Mucosa of descending colon (tissue), 3 donors: ENCODE data around the gene PNMA8B. TPM values are rescaled to one million over a fixed set of nuclear protein-coding genes. Genes with fewer than 3 reads are reported as not detected.

ENCODE experiments used
- ATAC-seq: fragments of 200-7000 bp; cut with Tn5 transposase; one replicate; pipeline ENCODE4 v1.9.1; 2020; ENCODE audit warnings: mild to moderate bottlenecking, moderate library complexity
- DNase-seq, 3 donors: peaks; one replicate each; pipeline ENCODE4 v3.0.0-alpha.2; 2020
- H3K36me3 ChIP-seq: fragments of 200-600 bp; one replicate; pipeline ENCODE4 v1.8.0; 2021; ENCODE audit warnings: low read depth, mild to moderate bottlenecking
- H3K4me1 ChIP-seq: fragments of 200-600 bp; one replicate; pipeline ENCODE4 v1.8.0; 2021; ENCODE audit warnings: low read depth, mild to moderate bottlenecking
- H3K4me3 ChIP-seq: fragments of 200-600 bp; one replicate; pipeline ENCODE4 v1.8.0; 2021; ENCODE audit warnings: mild to moderate bottlenecking
- H3K9me3 ChIP-seq: fragments of 200-600 bp; one replicate; pipeline ENCODE4 v1.8.0; 2021; ENCODE audit warnings: mild to moderate bottlenecking
- CTCF ChIP-seq: fragments of 200-600 bp; IDR thresholded peaks from one replicate; pipeline ENCODE4 v1.8.0; 2022; ENCODE audit warnings: antibody characterized with exemption, mild to moderate bottlenecking
- intact Hi-C, 2 donors: fragments of 100-400 bp; cut with DNase I in 1 of 2; cut with micrococcal nuclease in 1 of 2; formaldehyde crosslinking; loops; one replicate each; pipeline versions ENCODE4 v1.11.0 to v1.11.1; 2022; cut with DNase I, micrococcal nuclease
- total RNA-seq, 3 donors: library from RNA; stranded (reverse); fragmentation: NEBNext Ultra II Directional in 2 of 3; extraction: Animal tissue kit (Norgen Biotek cat#: 25700) in 2 of 3; gene quantifications; one replicate each; pipeline versions ENCODE4 v1.2.1 to v1.2.4, GENCODE V29; 2021 to 2023
- donor health status: DM: no; HTN: no; CAD: no; lungs with moderate emphysema.
- donor health status: DM: no; HTN: no; CAD: no.
- donor health status: DM: no; HTN: yes; CAD: no.

PNMA8B gene
- total RNA-seq, 3 donors from 2014 or later, result 0.12 to 2.3 (median 0.36) TPM

- no peak for ATAC-seq
- DNase-seq, result no peak
- H3K36me3 ChIP-seq, result no peaks in the 10 kb centered on the region
- no peak for TF ChIP-seq CTCF
- peaks cover 10% of the 10 kb centered on the region for H3K4me1 ChIP-seq
- H3K9me3 ChIP-seq, result no peaks in the 10 kb centered on the region
- no peak overlapping the region for H3K4me3 ChIP-seq
- intact Hi-C loops, result no loop called here
These were observed 4.9 kb downstream of the PNMA8B start for GRCh38 chr19:46490774-46491173.

GRCh38 chr19:46489445-46490272 is 6.0 kb downstream of the PNMA8B start:
- H3K36me3 ChIP-seq, result no peaks in the 10 kb centered on the region
- no peaks in the 10 kb centered on the region for H3K9me3 ChIP-seq
- TF ChIP-seq CTCF, result no peak
- H3K4me1 ChIP-seq, result peaks cover 3% of the 10 kb centered on the region
- ATAC-seq, result peak; percentile 37
- intact Hi-C loops, result loop anchor here (5.0 kb wide), 1 partner anchor 87 kb away; no protein-coding TSS in a partner anchor
- H3K4me3 ChIP-seq, result no peak overlapping the region
- no peak for DNase-seq

DNA sequence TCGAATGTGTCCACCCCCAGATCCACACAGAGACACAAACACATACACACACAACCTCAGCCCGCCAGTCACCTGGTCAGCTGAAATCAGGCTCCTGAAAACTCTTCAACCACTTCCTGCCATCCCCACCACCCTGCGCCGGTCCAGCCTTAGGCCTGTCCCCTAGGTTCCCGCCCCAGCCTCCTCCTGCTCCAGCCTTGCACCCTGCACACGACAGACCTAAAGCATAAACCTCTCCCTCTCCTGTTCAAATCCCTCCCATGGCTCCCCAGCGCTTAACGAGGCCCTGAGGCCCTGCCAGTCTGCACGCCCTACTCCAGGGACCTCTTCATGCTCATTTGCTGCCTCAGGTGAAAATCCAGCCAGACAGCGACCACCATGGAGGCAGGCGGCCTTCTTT is 7.1 kb downstream of the PNMA8B start:
- peaks cover 3% of the 10 kb centered on the region for H3K4me1 ChIP-seq
- intact Hi-C loops, result loop anchor here (5.0 kb wide), 1 partner anchor 86 kb away; no protein-coding TSS in a partner anchor
- ATAC-seq (no peak), DNase-seq (no peak)
- H3K36me3 ChIP-seq, result no peaks in the 10 kb centered on the region
- TF ChIP-seq CTCF, result no peak
- H3K4me3 ChIP-seq, result no peak overlapping the region
- no peaks in the 10 kb centered on the region for H3K9me3 ChIP-seq

GRCh38 chr19:46487802-46488445 is 7.7 kb downstream of the PNMA8B start:
- Histone ChIP-seq H3K4me1 (peaks cover 3% of the 10 kb centered on the region), H3K4me3 (no peak overlapping the region), H3K36me3 (no peaks in the 10 kb centered on the region), H3K9me3 (no peaks in the 10 kb centered on the region)
- DNase-seq (peak in 2 of 3 donors; percentile 84 to 85), ATAC-seq (peak; percentile 83)
- peak; percentile 84 for TF ChIP-seq CTCF
- intact Hi-C loops, result loop anchor here (5.0 kb wide), 1 partner anchor 86 kb away; no protein-coding TSS in a partner anchor

DNA sequence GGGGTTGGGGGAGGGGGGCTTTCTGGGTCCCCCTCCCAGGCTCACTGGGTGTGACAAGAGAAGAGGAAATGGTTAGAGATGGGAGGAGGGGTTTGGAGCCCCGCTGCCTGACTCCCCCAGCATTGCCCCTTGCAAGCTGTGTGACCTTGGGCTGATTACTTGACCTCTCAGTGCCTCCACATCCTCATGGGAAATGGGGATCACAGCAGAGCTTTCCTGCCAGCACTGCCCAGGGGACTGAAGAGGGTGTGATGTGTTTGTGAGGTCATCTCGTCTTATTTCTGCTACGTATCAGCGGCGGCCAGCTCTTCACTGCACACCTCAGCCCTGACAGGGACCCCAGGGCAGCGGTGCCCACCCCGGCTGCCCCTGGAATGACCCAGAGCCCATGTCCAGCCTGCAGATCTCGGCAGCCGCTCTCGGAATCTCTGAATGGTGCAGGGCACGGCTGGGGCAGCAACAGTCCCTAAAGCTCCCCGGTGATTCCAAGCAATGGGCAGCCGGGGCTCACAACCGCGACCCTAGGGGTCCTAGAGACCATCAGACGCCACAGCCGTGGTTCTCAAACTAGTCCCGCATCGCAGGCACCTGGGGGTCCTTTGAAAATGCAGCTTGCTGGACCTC is 8.4 kb downstream of the PNMA8B start:
- intact Hi-C loops, result loop anchor here (5.0 kb wide), 1 partner anchor 85 kb away; no protein-coding TSS in a partner anchor
- Histone ChIP-seq H3K36me3 (no peaks in the 10 kb centered on the region), H3K4me3 (no peak overlapping the region), H3K4me1 (peaks cover 3% of the 10 kb centered on the region), H3K9me3 (no peaks in the 10 kb centered on the region)
- DNase-seq (no peak), ATAC-seq (no peak)
- no peak for TF ChIP-seq CTCF
